Measurements from ENCODE around the gene INPP4B.

INPP4B gene

DNA sequence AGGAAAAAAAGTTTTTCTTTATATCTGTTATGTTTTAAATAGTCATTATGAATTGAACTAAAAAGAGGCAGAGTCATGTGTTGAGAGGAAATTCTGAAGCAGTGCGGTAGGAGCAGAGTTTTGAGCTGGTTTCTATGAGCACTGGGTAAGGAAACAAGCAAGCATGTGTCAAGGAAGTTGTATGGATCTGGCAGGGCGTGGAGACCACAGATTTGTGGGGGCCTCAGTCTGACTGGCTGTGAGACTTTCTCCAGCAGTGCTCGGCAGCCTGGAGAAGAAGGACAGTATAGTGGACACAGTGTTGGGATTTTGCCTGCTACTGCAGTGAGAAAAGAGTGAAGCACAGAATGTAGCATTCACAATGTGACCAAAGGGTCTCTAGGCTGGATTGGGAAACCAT, 399.1 kb downstream of the INPP4B start:
- Histone ChIP-seq H3K9ac (no peak overlapping the region), H3K4me2 (no peak overlapping the region), H3K36me3 (ENCODE audit: insufficient read depth) (no peaks in the 10 kb centered on the region), H3K27ac (no peak overlapping the region), H3K4me1 (ENCODE audit: low read depth, poor library complexity, severe bottlenecking) (no peaks in the 10 kb centered on the region), H3K27me3 (ENCODE audit: insufficient read depth, low read depth) (no peaks in the 10 kb centered on the region), H2AFZ (ENCODE audit: low read depth) (no peak overlapping the region), H4K20me1 (ENCODE audit: insufficient read depth) (no peaks in the 10 kb centered on the region), H3K79me2 (ENCODE audit: insufficient read depth, low read depth) (no peaks in the 10 kb centered on the region), H3K4me3 (IDR thresholded peaks at IDR 0.05; ENCODE audit: insufficient read depth, low read depth, low read length) (no peak overlapping the region)
- no peak for TF ChIP-seq CTCF (conservative IDR thresholded peaks at IDR 0.05; ENCODE audit: low read depth, low read length)

- H3K4me2 ChIP-seq = no peak overlapping the region
- no peak for TF ChIP-seq CTCF (conservative IDR thresholded peaks at IDR 0.05; ENCODE audit: low read depth, low read length)
- H3K27ac ChIP-seq = no peak overlapping the region
- no peaks in the 10 kb centered on the region for H4K20me1 ChIP-seq (ENCODE audit: insufficient read depth)
- no peaks in the 10 kb centered on the region for H3K79me2 ChIP-seq (ENCODE audit: insufficient read depth, low read depth)
- H3K4me3 ChIP-seq (IDR thresholded peaks at IDR 0.05; ENCODE audit: insufficient read depth, low read depth, low read length) = no peak overlapping the region
- H3K27me3 ChIP-seq (ENCODE audit: insufficient read depth, low read depth) = no peaks in the 10 kb centered on the region
- H3K36me3 ChIP-seq (ENCODE audit: insufficient read depth) = no peaks in the 10 kb centered on the region
- no peak overlapping the region for H3K9ac ChIP-seq
- no peak overlapping the region for H2AFZ ChIP-seq (ENCODE audit: low read depth)
- H3K4me1 ChIP-seq (ENCODE audit: low read depth, poor library complexity, severe bottlenecking) = no peaks in the 10 kb centered on the region
Observed at GRCh38 chr4:142443469-142443868, 402.6 kb downstream of the INPP4B start.

- Histone ChIP-seq H2AFZ (ENCODE audit: low read depth) (no peak overlapping the region), H3K9ac (no peak overlapping the region), H3K27me3 (ENCODE audit: insufficient read depth, low read depth) (no peaks in the 10 kb centered on the region), H3K4me2 (no peak overlapping the region), H3K27ac (no peak overlapping the region), H3K79me2 (ENCODE audit: insufficient read depth, low read depth) (no peaks in the 10 kb centered on the region), H3K36me3 (ENCODE audit: insufficient read depth) (no peaks in the 10 kb centered on the region), H4K20me1 (ENCODE audit: insufficient read depth) (no peaks in the 10 kb centered on the region), H3K4me1 (ENCODE audit: low read depth, poor library complexity, severe bottlenecking) (no peaks in the 10 kb centered on the region), H3K4me3 (IDR thresholded peaks at IDR 0.05; ENCODE audit: insufficient read depth, low read depth, low read length) (no peak overlapping the region)
- TF ChIP-seq CTCF (conservative IDR thresholded peaks at IDR 0.05; ENCODE audit: low read depth, low read length) = no peak
Observed at GRCh38 chr4:142440093-142440492, 406.0 kb downstream of the INPP4B start.

GRCh38 chr4:142435599-142436235, 410.4 kb downstream of the INPP4B start:
- H3K79me2 ChIP-seq (ENCODE audit: insufficient read depth, low read depth) = no peaks in the 10 kb centered on the region
- no peak overlapping the region for H2AFZ ChIP-seq (ENCODE audit: low read depth)
- H3K4me1 ChIP-seq (ENCODE audit: low read depth, poor library complexity, severe bottlenecking) = no peaks in the 10 kb centered on the region
- H3K36me3 ChIP-seq (ENCODE audit: insufficient read depth) = no peaks in the 10 kb centered on the region
- no peak for TF ChIP-seq CTCF (conservative IDR thresholded peaks at IDR 0.05; ENCODE audit: low read depth, low read length)
- no peaks in the 10 kb centered on the region for H4K20me1 ChIP-seq (ENCODE audit: insufficient read depth)
- no peak overlapping the region for H3K4me2 ChIP-seq
- H3K9ac ChIP-seq = no peak overlapping the region
- H3K4me3 ChIP-seq (IDR thresholded peaks at IDR 0.05; ENCODE audit: insufficient read depth, low read depth, low read length) = no peak overlapping the region
- H3K27ac ChIP-seq = no peak overlapping the region
- H3K27me3 ChIP-seq (ENCODE audit: insufficient read depth, low read depth) = no peaks in the 10 kb centered on the region

Data from KMS-11 (cell line).